ENCODE data around the gene NPHS2. TPM values are rescaled to one million over a fixed set of nuclear protein-coding genes. Genes with fewer than 3 reads are reported as not detected.

NPHS2 gene
- not detected for total RNA-seq

DNA sequence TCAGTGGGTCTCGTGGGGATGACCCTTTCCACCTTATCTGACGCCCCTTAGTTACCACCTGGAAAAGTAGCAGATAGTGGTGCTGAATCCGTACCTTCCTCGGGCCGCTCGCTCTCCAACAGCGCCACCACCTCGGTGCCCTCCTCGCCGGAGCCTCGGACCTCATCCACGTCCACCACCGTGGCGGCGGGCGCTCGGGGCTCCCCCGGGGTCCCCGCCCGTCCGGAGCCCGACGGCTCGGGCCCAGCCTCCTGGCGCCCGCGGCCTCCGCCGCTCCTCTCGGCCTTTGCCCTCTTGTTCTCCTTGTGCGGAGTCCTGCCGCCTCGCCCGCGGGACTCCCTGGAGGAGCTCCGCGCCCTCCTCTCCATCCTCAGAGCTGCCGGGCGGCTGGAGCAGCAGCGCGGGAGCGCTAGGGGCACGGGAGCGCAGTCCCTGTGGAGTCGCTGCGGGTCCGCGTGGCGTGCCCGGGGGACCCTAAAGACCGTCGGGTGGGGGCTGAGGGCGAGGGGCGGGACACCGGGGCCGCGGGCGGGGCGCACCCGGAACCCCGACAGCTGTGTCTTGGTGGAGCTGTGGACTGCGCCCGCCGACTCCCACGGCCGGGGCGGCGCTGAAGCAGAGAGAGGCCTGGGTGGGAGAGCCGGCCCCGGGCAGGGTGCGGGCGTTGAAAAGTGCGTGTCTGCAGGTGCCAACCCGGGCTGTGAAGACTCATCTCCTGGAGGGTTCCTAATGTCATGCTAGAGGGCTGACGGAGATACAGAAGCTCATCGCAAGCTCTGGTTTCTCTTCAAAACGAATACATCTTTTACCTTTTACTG is at the start of gene NPHS2:
TSS of gene NPHS2 (minus strand) at position 452 of the 818 bp plus-strand sequence. CDS start at position 368, 84 bp downstream.
- H3K27me3 ChIP-seq: peaks cover 0 to 13% (median 6%) of the 10 kb centered on the region in 4 donors

DNA sequence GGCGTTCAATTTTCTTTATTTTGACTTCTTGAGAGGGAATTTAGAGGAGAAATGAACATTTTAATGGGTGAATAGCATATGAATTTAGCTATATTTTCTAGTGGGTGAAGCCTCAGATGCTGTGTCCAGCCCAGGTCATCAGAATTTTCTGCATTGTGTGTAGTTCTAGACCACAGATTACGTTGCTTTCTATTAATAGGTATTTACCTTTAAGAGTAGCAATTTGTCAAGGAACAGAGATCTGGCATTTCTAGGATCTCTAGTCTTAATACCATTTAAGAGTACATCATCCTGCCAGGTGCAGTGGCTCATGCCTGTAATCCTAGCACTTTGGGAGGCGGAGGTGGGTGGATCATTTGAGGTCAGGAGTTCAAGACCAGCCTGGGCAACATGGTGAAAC is 36.6 kb upstream of the NPHS2 start:
- no peak for ATAC-seq (ENCODE audit: low FRiP score in 2 of 2)
- H3K4me3 ChIP-seq: no peak overlapping the region
- H3K36me3 ChIP-seq: no peaks in the 10 kb centered on the region
- H3K27ac ChIP-seq: no peak overlapping the region
- no peaks in the 10 kb centered on the region for H3K4me1 ChIP-seq
- TF ChIP-seq EP300 (IDR thresholded peaks at IDR 0.05): no peak
- TF ChIP-seq POLR2A (IDR thresholded peaks at IDR 0.05): no peak
- no peak for TF ChIP-seq POLR2AphosphoS5 (IDR thresholded peaks at IDR 0.05)
- TF ChIP-seq, protein P1, sequence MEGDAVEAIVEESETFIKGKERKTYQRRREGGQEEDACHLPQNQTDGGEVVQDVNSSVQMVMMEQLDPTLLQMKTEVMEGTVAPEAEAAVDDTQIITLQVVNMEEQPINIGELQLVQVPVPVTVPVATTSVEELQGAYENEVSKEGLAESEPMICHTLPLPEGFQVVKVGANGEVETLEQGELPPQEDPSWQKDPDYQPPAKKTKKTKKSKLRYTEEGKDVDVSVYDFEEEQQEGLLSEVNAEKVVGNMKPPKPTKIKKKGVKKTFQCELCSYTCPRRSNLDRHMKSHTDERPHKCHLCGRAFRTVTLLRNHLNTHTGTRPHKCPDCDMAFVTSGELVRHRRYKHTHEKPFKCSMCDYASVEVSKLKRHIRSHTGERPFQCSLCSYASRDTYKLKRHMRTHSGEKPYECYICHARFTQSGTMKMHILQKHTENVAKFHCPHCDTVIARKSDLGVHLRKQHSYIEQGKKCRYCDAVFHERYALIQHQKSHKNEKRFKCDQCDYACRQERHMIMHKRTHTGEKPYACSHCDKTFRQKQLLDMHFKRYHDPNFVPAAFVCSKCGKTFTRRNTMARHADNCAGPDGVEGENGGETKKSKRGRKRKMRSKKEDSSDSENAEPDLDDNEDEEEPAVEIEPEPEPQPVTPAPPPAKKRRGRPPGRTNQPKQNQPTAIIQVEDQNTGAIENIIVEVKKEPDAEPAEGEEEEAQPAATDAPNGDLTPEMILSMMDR (IDR thresholded peaks at IDR 0.05): no peak
- WGBS, 2 donors: 74 to 82% methylated on average over 3 of the region's 3 CpGs
- no peaks in the 10 kb centered on the region for H3K27me3 ChIP-seq
- no peaks in the 10 kb centered on the region for H3K9me3 ChIP-seq
- no peak for DNase-seq

More for the DNA sequence above, at the start of gene NPHS2:
- ATAC-seq (ENCODE audit: low FRiP score in 2 of 2) (no peak), DNase-seq (peak in 1 of 2 donors; percentile 79)
- 8 to 9% methylated on average over 21 to 42 of the region's 77 CpGs for WGBS, 2 donors
- TF ChIP-seq EP300 (IDR thresholded peaks at IDR 0.05) (no peak), POLR2A (IDR thresholded peaks at IDR 0.05) (no peak), POLR2AphosphoS5 (IDR thresholded peaks at IDR 0.05) (no peak)
- TF ChIP-seq, protein P1 (IDR thresholded peaks at IDR 0.05): no peak
- no peak within 1 kb of the TSS for H3K27ac ChIP-seq
- H3K4me3 ChIP-seq: no peak within 1 kb of the TSS
- no peaks in the 10 kb centered on the region for H3K36me3 ChIP-seq
- H3K4me1 ChIP-seq: peaks cover 0 to 8% (median 2%) of the 10 kb centered on the region in 4 donors
- no peaks in the 10 kb centered on the region for H3K9me3 ChIP-seq

DNA sequence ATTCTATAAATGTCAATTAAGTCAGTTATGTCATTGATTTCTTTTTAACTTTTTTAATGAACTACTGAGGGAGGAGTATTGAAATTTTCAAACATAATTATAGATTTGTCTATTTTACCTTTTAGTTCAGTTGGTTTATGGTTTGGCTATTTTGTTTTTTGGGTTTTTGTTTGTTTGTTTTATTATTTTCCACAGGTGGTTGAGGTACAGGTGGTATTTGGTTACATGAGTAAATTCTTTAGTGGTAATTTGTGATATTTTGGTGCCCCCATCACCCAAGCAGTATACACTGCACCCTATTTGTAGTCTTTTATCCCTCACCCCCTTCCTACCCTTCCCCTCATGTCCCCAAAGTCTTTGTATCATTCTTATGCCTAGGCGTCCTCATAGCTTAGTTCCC is 25.3 kb upstream of the NPHS2 start:
- TF ChIP-seq POLR2AphosphoS5 (IDR thresholded peaks at IDR 0.05): no peak
- no peak for TF ChIP-seq POLR2A (IDR thresholded peaks at IDR 0.05)
- TF ChIP-seq EP300 (IDR thresholded peaks at IDR 0.05): no peak
- TF ChIP-seq, protein P1 (IDR thresholded peaks at IDR 0.05): no peak
- Histone ChIP-seq H3K27ac (no peak overlapping the region), H3K27me3 (no peaks in the 10 kb centered on the region), H3K4me1 (no peaks in the 10 kb centered on the region), H3K36me3 (no peaks in the 10 kb centered on the region), H3K9me3 (no peaks in the 10 kb centered on the region), H3K4me3 (no peak overlapping the region)
- DNase-seq (no peak), ATAC-seq (ENCODE audit: low FRiP score in 2 of 2) (no peak)
- 84 to 97% methylated on average over 1 of the region's 1 CpG for WGBS, 2 donors

DNA sequence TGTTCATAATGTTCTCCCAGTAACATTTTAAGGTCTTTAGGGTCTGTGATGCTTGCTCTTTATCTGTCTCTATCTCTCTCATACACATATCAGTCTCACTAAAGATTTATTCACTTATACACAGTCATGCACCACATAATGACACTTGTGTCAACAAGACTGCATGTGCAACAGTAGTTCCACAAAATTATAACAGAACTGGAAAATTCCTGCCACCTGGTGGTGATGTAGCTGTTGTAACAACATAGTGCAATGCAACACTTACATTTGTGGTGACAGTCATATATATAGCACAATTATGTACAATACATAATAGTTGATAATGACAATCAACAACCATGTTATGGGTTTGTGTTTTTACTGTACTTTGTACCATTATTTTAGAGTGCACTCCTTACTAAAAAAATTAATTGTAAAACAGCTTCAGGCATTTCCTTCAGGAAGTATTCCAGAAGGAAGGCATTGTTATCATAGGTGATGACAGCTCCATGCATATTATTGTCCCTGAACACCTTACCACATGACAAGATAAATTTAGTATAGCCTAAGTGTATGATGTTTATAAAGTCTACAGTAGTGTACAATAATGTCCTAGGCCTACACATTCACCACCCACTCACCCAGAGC is 24.0 kb upstream of the NPHS2 start:
- no peaks in the 10 kb centered on the region for H3K9me3 ChIP-seq
- no peak overlapping the region for H3K4me3 ChIP-seq
- TF ChIP-seq, protein P1 (IDR thresholded peaks at IDR 0.05): peak in 2 of 6 experiments; percentile 26 to 40
- TF ChIP-seq EP300 (IDR thresholded peaks at IDR 0.05): no peak
- H3K4me1 ChIP-seq: no peaks in the 10 kb centered on the region
- H3K36me3 ChIP-seq: no peaks in the 10 kb centered on the region
- peak in 1 of 2 donors; percentile 38 for ATAC-seq (ENCODE audit: low FRiP score in 2 of 2)
- DNase-seq: no peak
- H3K27ac ChIP-seq: no peak overlapping the region
- H3K27me3 ChIP-seq: no peaks in the 10 kb centered on the region

Measured in upper lobe of left lung (tissue), 6 donors.